Osteoblast (primary cell): ENCODE results near the gene NPIPB8. TPM values are rescaled to one million over a fixed set of nuclear protein-coding genes. Genes with fewer than 3 reads are reported as not detected.
A peak's percentile ranks its signal among the peaks of the same experiment; 100 is the strongest.
"Not testable (repeated sequence)": the region's sequence is repeated elsewhere in the genome, so short reads cannot be mapped to it uniquely, and the experiment has no call there.

Source experiments
- DNase-seq: peaks from one replicate; pipeline ENCODE4 v3.0.0; 2011; ENCODE audit warnings: low spot score, mixed read lengths; ENCODE audit not compliant: insufficient read length; ENCODE audit errors: missing footprints
- H2AFZ ChIP-seq: 2 replicates; pipeline ENCODE4 v1.6.0; 2011; ENCODE audit warnings: mild to moderate bottlenecking, low read length
- H3K27ac ChIP-seq: 2 replicates; pipeline ENCODE4 v1.5.1; 2011; ENCODE audit warnings: mild to moderate bottlenecking, low read depth, low read length, moderate library complexity
- H3K27me3 ChIP-seq: 2 replicates; pipeline ENCODE4 v1.6.0; 2012; ENCODE audit warnings: mild to moderate bottlenecking, control low read depth, inconsistent platforms, low read length, moderate library complexity; ENCODE audit not compliant: insufficient read depth
- H3K36me3 ChIP-seq: 2 replicates; pipeline ENCODE4 v1.5.1; 2011; ENCODE audit warnings: mild to moderate bottlenecking, low read length, control low read depth, moderate library complexity; ENCODE audit not compliant: insufficient read depth
- H3K4me1 ChIP-seq: 2 replicates; pipeline ENCODE4 v1.5.1; 2011; ENCODE audit warnings: mild to moderate bottlenecking, low read length, control low read depth, moderate library complexity; ENCODE audit not compliant: insufficient read depth
- H3K4me2 ChIP-seq: 2 replicates; pipeline ENCODE4 v1.6.0; 2011; ENCODE audit warnings: mild to moderate bottlenecking, low read length; ENCODE audit not compliant: insufficient read depth
- H3K4me3 ChIP-seq: fragments of 200-600 bp; sonication (generic); 3 replicates; pipeline ENCODE4 v1.5.1; 2012; ENCODE audit warnings: mild to moderate bottlenecking, low read length, inconsistent platforms; ENCODE audit not compliant: insufficient read depth
- H3K79me2 ChIP-seq: 2 replicates; pipeline ENCODE4 v1.6.0; 2012; ENCODE audit warnings: mild to moderate bottlenecking, low read length, control low read depth, inconsistent platforms; ENCODE audit not compliant: insufficient read depth
- H3K9me3 ChIP-seq: 2 replicates; pipeline ENCODE4 v1.5.1; 2011; ENCODE audit warnings: low read depth, low read length, control low read depth
- H4K20me1 ChIP-seq: 2 replicates; pipeline ENCODE4 v1.6.0; 2012; ENCODE audit warnings: mild to moderate bottlenecking, low read length, control low read depth; ENCODE audit not compliant: insufficient read depth
- CTCF ChIP-seq: IDR thresholded peaks from 2 replicates; pipeline ENCODE4 v1.5.1; 2011; ENCODE audit warnings: mild to moderate bottlenecking, low read depth, low read length, moderate library complexity; ENCODE audit errors: extremely low read depth
- total RNA-seq: library from RNA; depleted of rRNA; stranded (reverse); fragments of >200 nt; gene quantifications from 2 replicates; pipeline ENCODE4 v1.2.3, GENCODE V29; 2012

The NPIPB8 gene
- total RNA-seq, 1 donor, result not detected

- peak; percentile 80 for DNase-seq
- Histone ChIP-seq H3K27ac (no peak overlapping the region), H3K79me2 (no peaks in the 10 kb centered on the region), H3K27me3 (peaks cover 4% of the 10 kb centered on the region), H3K9me3 (no peaks in the 10 kb centered on the region), H4K20me1 (no peaks in the 10 kb centered on the region), H3K4me1 (no peaks in the 10 kb centered on the region), H3K4me2 (no peak overlapping the region), H3K4me3 (no peak overlapping the region), H3K36me3 (no peaks in the 10 kb centered on the region), H2AFZ (no peak overlapping the region)
- no peak for TF ChIP-seq CTCF
Measured at GRCh38 chr16:28606291-28607115, 31.4 kb upstream of the NPIPB8 start.

- Histone ChIP-seq H3K79me2 (no peaks in the 10 kb centered on the region), H3K36me3 (no peaks in the 10 kb centered on the region), H3K9me3 (no peaks in the 10 kb centered on the region), H3K27me3 (peaks cover 4% of the 10 kb centered on the region), H3K4me1 (no peaks in the 10 kb centered on the region), H2AFZ (no peak overlapping the region), H3K27ac (no peak overlapping the region), H3K4me2 (no peak overlapping the region), H3K4me3 (no peak overlapping the region), H4K20me1 (no peaks in the 10 kb centered on the region)
- no peak for TF ChIP-seq CTCF
- peak; percentile 35 for DNase-seq
Measured at GRCh38 chr16:28607116-28607623, 30.7 kb upstream of the NPIPB8 start.

GRCh38 chr16:28607681-28608495 lies 30.0 kb upstream of the NPIPB8 start:
- not testable (repeated sequence) for H3K79me2 ChIP-seq

GRCh38 chr16:28608496-28608808 lies 29.4 kb upstream of the NPIPB8 start:
- not testable (repeated sequence) for H3K9me3 ChIP-seq, H2AFZ ChIP-seq, H3K27me3 ChIP-seq, H3K4me2 ChIP-seq, H3K4me1 ChIP-seq, DNase-seq, H3K36me3 ChIP-seq, H3K4me3 ChIP-seq, H3K79me2 ChIP-seq, H4K20me1 ChIP-seq, H3K27ac ChIP-seq

More at GRCh38 chr16:28607681-28608495, 30.0 kb upstream of the NPIPB8 start:
- not testable (repeated sequence) for H3K36me3 ChIP-seq, H3K4me2 ChIP-seq, H3K9me3 ChIP-seq, DNase-seq, H3K4me1 ChIP-seq, H3K27me3 ChIP-seq, H2AFZ ChIP-seq, H3K27ac ChIP-seq, H3K4me3 ChIP-seq, H4K20me1 ChIP-seq

GRCh38 chr16:28608867-28609596 lies 28.8 kb upstream of the NPIPB8 start:
- H3K4me2 ChIP-seq, H3K79me2 ChIP-seq, H3K9me3 ChIP-seq, H3K27ac ChIP-seq, H4K20me1 ChIP-seq, H3K27me3 ChIP-seq, H3K4me1 ChIP-seq, H3K4me3 ChIP-seq, H2AFZ ChIP-seq, H3K36me3 ChIP-seq: not testable (repeated sequence)
- peak; percentile 54 for DNase-seq
